IMR-90 (cell line): ENCODE measurements around the gene CDC34. TPM values are rescaled to one million over a fixed set of nuclear protein-coding genes. Genes with fewer than 3 reads are reported as not detected.

ENCODE experiments used
- ATAC-seq: fragments of 200-7000 bp; cut with Tn5 transposase; 2 replicates; pipeline ENCODE4 v1.9.1; 2020; ENCODE audit warnings: low read depth, mild to moderate bottlenecking, moderate library complexity
- BruUV-seq: library from RNA; stranded (reverse); fragments of 400-500 nt; replicated peaks from 2 replicates; lab custom pipeline; 2021; lab: Mats Ljungman, UMichigan
- CTCF ChIA-PET: fragments of 300-600 bp; formaldehyde crosslinking; extraction: SDS; loops from one replicate; lab custom pipeline; 2021; ENCODE audit warnings: antibody characterized with exemption; lab: Yijun Ruan, JAX
- POLR2A ChIA-PET: fragments of 300-600 bp; sonication (Branson Sonifier 250); formaldehyde crosslinking; loops from one replicate; lab custom pipeline; 2022; ENCODE audit warnings: antibody characterized with exemption; ENCODE audit not compliant: unreplicated experiment; lab: Charles Lee
- DNase-seq: peaks from one replicate; pipeline ENCODE4 v3.0.0; 2013
- H2AFZ ChIP-seq: replicated peaks from 2 replicates; pipeline ENCODE3; 2013; ENCODE audit warnings: low read length, mild to moderate bottlenecking; ENCODE audit not compliant: poor library complexity
- H2AK5ac ChIP-seq: 2 replicates; pipeline ENCODE4 v1.6.1; 2013; ENCODE audit warnings: low read depth, low read length, inconsistent platforms
- H2AK9ac ChIP-seq: replicated peaks from 2 replicates; pipeline ENCODE3; 2013; ENCODE audit warnings: mild to moderate bottlenecking, low read depth, low read length, moderate library complexity; ENCODE audit not compliant: poor library complexity
- H2BK120ac ChIP-seq: 2 replicates; pipeline ENCODE4 v1.6.1; 2013; ENCODE audit warnings: low read depth, low read length, inconsistent platforms
- H2BK15ac ChIP-seq: 3 replicates; pipeline ENCODE4 v1.6.1; 2013; ENCODE audit warnings: low read depth, low read length, inconsistent platforms
- H2BK20ac ChIP-seq: 2 replicates; pipeline ENCODE4 v1.6.1; 2013; ENCODE audit warnings: low read depth, mild to moderate bottlenecking, inconsistent platforms, low read length, moderate library complexity
- H2BK5ac ChIP-seq: 2 replicates; pipeline ENCODE4 v1.6.1; 2013; ENCODE audit warnings: mild to moderate bottlenecking, low read depth, low read length, inconsistent platforms; ENCODE audit not compliant: poor library complexity, severe bottlenecking
- H3K14ac ChIP-seq: replicated peaks from 2 replicates; pipeline ENCODE4 v1.6.1; 2013; ENCODE audit warnings: low read depth, low read length, inconsistent platforms
- H3K18ac ChIP-seq: 2 replicates; pipeline ENCODE4 v1.6.1; 2013; ENCODE audit warnings: low read depth, low read length, control low read depth
- H3K23ac ChIP-seq: 2 replicates; pipeline ENCODE4 v1.6.1; 2013; ENCODE audit warnings: low read depth, low read length, inconsistent platforms
- H3K27ac ChIP-seq: 2 replicates; pipeline ENCODE4 v1.5.1; 2013; ENCODE audit warnings: mild to moderate bottlenecking, control low read depth, low read length; ENCODE audit not compliant: insufficient read depth
- H3K27me3 ChIP-seq: 2 replicates; pipeline ENCODE4 v1.6.1; 2013; ENCODE audit warnings: low read length; ENCODE audit not compliant: control insufficient read depth, insufficient read depth
- H3K36me3 ChIP-seq: 2 replicates; pipeline ENCODE4 v1.6.1; 2013; ENCODE audit warnings: low read length, mixed read lengths; ENCODE audit not compliant: control insufficient read depth, insufficient read depth
- H3K4ac ChIP-seq: 2 replicates; pipeline ENCODE4 v1.6.1; 2013; ENCODE audit warnings: low read depth, low read length, inconsistent platforms
- H3K4me1 ChIP-seq: 2 replicates; pipeline ENCODE4 v1.6.1; 2013; ENCODE audit warnings: low read length, mixed read lengths; ENCODE audit not compliant: control insufficient read depth, insufficient read depth
- H3K4me2 ChIP-seq: 2 replicates; pipeline ENCODE4 v1.6.1; 2013; ENCODE audit warnings: low read depth, mild to moderate bottlenecking, control low read depth, low read length, moderate library complexity
- H3K4me3 ChIP-seq: 2 replicates; pipeline ENCODE4 v1.5.1; 2013; ENCODE audit warnings: low read depth, mild to moderate bottlenecking, control low read depth, low read length, moderate library complexity; ENCODE audit not compliant: insufficient read depth
- H3K56ac ChIP-seq: 2 replicates; pipeline ENCODE4 v1.6.1; 2013; ENCODE audit warnings: low read length, inconsistent platforms; ENCODE audit not compliant: insufficient read depth; ENCODE audit errors: extremely low read depth
- H3K79me1 ChIP-seq, 2 experiments: 2 replicates each; pipeline ENCODE4 v1.6.1; 2013; ENCODE audit warnings: low read length in 2 of 2, inconsistent platforms in 1 of 2, low read depth in 1 of 2
- H3K9ac ChIP-seq: 2 replicates; pipeline ENCODE4 v1.6.1; 2013; ENCODE audit warnings: low read depth, low read length, control low read depth
- H3K9me1 ChIP-seq: 2 replicates; pipeline ENCODE4 v1.6.1; 2013; ENCODE audit warnings: low read length, inconsistent platforms; ENCODE audit not compliant: insufficient read depth
- H3K9me3 ChIP-seq: 2 replicates; pipeline ENCODE4 v1.6.1; 2013; ENCODE audit warnings: low read length; ENCODE audit not compliant: control insufficient read depth, insufficient read depth
- H4K20me1 ChIP-seq: 2 replicates; pipeline ENCODE4 v1.6.1; 2013; ENCODE audit warnings: low read length, inconsistent platforms; ENCODE audit not compliant: insufficient read depth
- H4K5ac ChIP-seq: 2 replicates; pipeline ENCODE4 v1.6.1; 2013; ENCODE audit warnings: mild to moderate bottlenecking, low read depth, low read length, control low read depth
- H4K8ac ChIP-seq, 2 experiments: 2 replicates each; pipeline ENCODE4 v1.6.1; 2013; ENCODE audit warnings: low read depth in 2 of 2, low read length in 2 of 2, control low read depth in 1 of 2, inconsistent platforms in 1 of 2
- H4K91ac ChIP-seq: 2 replicates; pipeline ENCODE4 v1.6.1; 2013; ENCODE audit warnings: low read depth, low read length, inconsistent platforms; ENCODE audit not compliant: insufficient read depth
- BHLHE40 ChIP-seq: fragments of 150-350 bp; IDR thresholded peaks from 2 replicates; pipeline ENCODE4 v1.6.1; 2016; ENCODE audit warnings: mild to moderate bottlenecking, low read depth, low read length
- MAFK ChIP-seq: IDR thresholded peaks from 2 replicates; pipeline ENCODE4 v1.6.1; 2012; ENCODE audit warnings: low read depth, low read length, improper control_type of control experiment
- MAZ ChIP-seq: IDR thresholded peaks from 2 replicates; pipeline ENCODE4 v1.6.1; 2012; ENCODE audit warnings: low read depth, mild to moderate bottlenecking, low read length, improper control_type of control experiment, moderate library complexity, borderline replicate concordance
- MXI1 ChIP-seq: IDR thresholded peaks from 2 replicates; pipeline ENCODE4 v1.6.1; 2012; ENCODE audit warnings: low read depth, mild to moderate bottlenecking, low read length, moderate library complexity, borderline replicate concordance
- NFE2L2 ChIP-seq: fragments of 150-350 bp; IDR thresholded peaks from 2 replicates; pipeline ENCODE4 v1.6.1; 2016; ENCODE audit warnings: low read depth, mild to moderate bottlenecking, low read length
- SMC3 ChIP-seq: fragments of 150-350 bp; IDR thresholded peaks from 2 replicates; pipeline ENCODE4 v1.6.1; 2016; ENCODE audit warnings: low read depth, mild to moderate bottlenecking, antibody characterized with exemption, low read length, moderate library complexity
- WGBS, 2 experiments: methylation state at CpG; one replicate each; pipeline versions ENCODE4 v1.1.5 to v1.1.7; 2013; ENCODE audit warnings: missing lambda C conversion rate in 2 of 2; ENCODE audit not compliant: insufficient read length in 1 of 2; ENCODE audit errors: extremely low coverage in 2 of 2; 5-methylcytosine and 5-hydroxymethylcytosine counted together
- dilution Hi-C: fragments of 300-500 bp; cut with HindIII; formaldehyde crosslinking; loops from one replicate; pipeline ENCODE4 v1.14.3; 2018; ENCODE audit warnings: low sequenced_read_pairs; ENCODE audit not compliant: unreplicated experiment
- in situ Hi-C: fragments of 300-500 bp; cut with MboI; formaldehyde crosslinking; loops from 3 replicates; pipeline ENCODE4 v1.14.3; 2019; ENCODE audit warnings: low sequenced_read_pairs, inconsistent platforms, mixed read lengths
- intact Hi-C: fragments of 100-400 bp; cut with micrococcal nuclease; formaldehyde crosslinking; loops from 2 replicates; pipeline ENCODE4 v1.10.0; 2022
- polyA plus RNA-seq, 3 experiments: library from polyadenylated mRNA; depleted of rRNA; stranded (reverse); fragments of >200 nt; gene quantifications; 2 replicates each; pipeline ENCODE4 v1.2.3, GENCODE V29; 2012; ENCODE audit warnings: low replicate concordance in 1 of 3
- total RNA-seq: library from RNA; depleted of rRNA; stranded (reverse); fragments of >200 nt; gene quantifications from 2 replicates; pipeline ENCODE4 v1.2.3, GENCODE V29; 2012
- TF ChIP-seq, protein P1 (sequence below): fragments of 150-350 bp; IDR thresholded peaks from 2 replicates; pipeline ENCODE4 v1.6.1; 2017; ENCODE audit warnings: mild to moderate bottlenecking, antibody characterized with exemption, low read length, low read depth

Gene CDC34
- total and polyA plus RNA-seq, 2 of the 4 experiments (the other 2 are of a cell fraction), result 35.7 to 68.9 TPM

DNA sequence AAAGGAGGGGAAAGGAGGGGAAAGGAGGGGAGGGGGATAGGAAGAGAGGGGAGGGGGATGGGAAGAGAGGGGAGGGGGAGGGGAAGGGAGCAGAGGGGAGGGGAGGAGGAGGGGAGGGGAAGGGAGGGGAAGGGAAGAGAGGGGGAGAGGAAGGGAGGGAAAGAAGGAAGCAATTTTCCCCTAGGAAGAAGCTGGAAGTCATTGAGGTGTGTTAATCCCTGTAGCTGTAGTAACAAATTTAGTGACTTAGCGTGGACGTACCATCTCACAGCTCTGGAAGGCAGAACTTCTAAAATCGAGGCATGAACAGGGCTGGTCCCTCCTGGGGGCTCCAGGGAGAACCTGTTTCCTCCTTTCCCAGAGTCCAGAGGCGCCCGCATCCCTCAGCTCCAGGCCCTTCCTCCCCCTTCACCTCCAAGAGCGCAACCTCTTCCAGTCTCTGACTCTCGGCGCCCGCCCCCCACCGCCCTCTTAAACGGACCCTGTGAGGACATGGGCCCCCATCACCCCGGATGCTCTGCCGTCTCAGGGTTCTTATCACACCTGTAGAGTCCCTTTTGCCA, 5.6 kb upstream of the CDC34 start:
- Histone ChIP-seq H2BK15ac (no peak overlapping the region), H3K4me1 (peaks cover 9% of the 10 kb centered on the region), H3K36me3 (no peaks in the 10 kb centered on the region; the same call in 1 of the 2 replicates), H2BK5ac (no peak overlapping the region), H3K4ac (no peak overlapping the region), H3K14ac (no peak overlapping the region), H3K9ac (no peak overlapping the region), H2AK9ac (no peak overlapping the region), H3K23ac (no peak overlapping the region), H3K4me2 (no peak overlapping the region), H4K5ac (no peak overlapping the region), H3K27ac (no peak overlapping the region), H3K79me1 (peaks cover 0 to 6% of the 10 kb centered on the region in 2 experiments; a peak in 1 of 4 replicates), H3K9me3 (peaks cover 3% of the 10 kb centered on the region), H4K20me1 (no peaks in the 10 kb centered on the region), H2AFZ (no peak overlapping the region), H2AK5ac (no peak overlapping the region), H3K18ac (no peak overlapping the region), H2BK120ac (no peak overlapping the region), H4K91ac (no peak overlapping the region), H3K27me3 (peaks cover 9% of the 10 kb centered on the region), H4K8ac (no peak overlapping the region), H3K56ac (no peak overlapping the region), H3K9me1 (peaks cover 4% of the 10 kb centered on the region; the same call in 1 of the 2 replicates), H3K4me3 (no peak overlapping the region), H2BK20ac (no peak overlapping the region)
- BruUV-seq, result no TSS peak
- TF ChIP-seq SMC3, result no peak
- no peak for TF ChIP-seq MXI1
- no peak for TF ChIP-seq MAFK
- TF ChIP-seq MAZ, result no peak
- TF ChIP-seq BHLHE40, result no peak
- TF ChIP-seq, protein P1, sequence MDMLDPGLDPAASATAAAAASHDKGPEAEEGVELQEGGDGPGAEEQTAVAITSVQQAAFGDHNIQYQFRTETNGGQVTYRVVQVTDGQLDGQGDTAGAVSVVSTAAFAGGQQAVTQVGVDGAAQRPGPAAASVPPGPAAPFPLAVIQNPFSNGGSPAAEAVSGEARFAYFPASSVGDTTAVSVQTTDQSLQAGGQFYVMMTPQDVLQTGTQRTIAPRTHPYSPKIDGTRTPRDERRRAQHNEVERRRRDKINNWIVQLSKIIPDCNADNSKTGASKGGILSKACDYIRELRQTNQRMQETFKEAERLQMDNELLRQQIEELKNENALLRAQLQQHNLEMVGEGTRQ, result no peak
- no peak for TF ChIP-seq NFE2L2
- in situ Hi-C loops, result no loop called here
- dilution Hi-C loops, result no loop called here
- POLR2A ChIA-PET, result no interaction called here
- WGBS, 2 experiments, result 33% methylated on average over 2 of the region's 13 CpGs; no CpG with 5 or more reads in 1 of the 2 experiments
- ATAC-seq (no peak), DNase-seq (no peak)
- intact Hi-C loops, result no loop called here
- CTCF ChIA-PET, result interaction anchor here (1.7 kb wide), 1 partner anchor 20 kb away, joined by 3 read pairs; no protein-coding TSS in a partner anchor
